DOHH2 (cell line): ENCODE measurements around the gene C14orf132.

Experiments
- CTCF ChIP-seq: fragments of 200-600 bp; sonication (generic); IDR thresholded peaks from one replicate; pipeline ENCODE4 v1.5.1; 2014; ENCODE audit warnings: antibody characterized with exemption, mild to moderate bottlenecking, low read depth, low read length; ENCODE audit not compliant: poor library complexity, severe bottlenecking
- EZH2phosphoT487 ChIP-seq: fragments of 200-600 bp; sonication (generic); IDR thresholded peaks from 2 replicates; pipeline ENCODE4 v1.6.1; 2017; ENCODE audit warnings: borderline replicate concordance, mild to moderate bottlenecking, antibody characterized with exemption, low read length, moderate library complexity, mixed read lengths

- TF ChIP-seq CTCF = no peak
- TF ChIP-seq EZH2phosphoT487 = no peak
Measured at GRCh38 chr14:96081767-96082400, 42.7 kb downstream of the C14orf132 start.
